ENCODE data around the gene EXOSC2. TPM values are rescaled to one million over a fixed set of nuclear protein-coding genes. Genes with fewer than 3 reads are reported as not detected.

Gene EXOSC2
- total RNA-seq, 1 experiment from 2014 or later: 71.5 TPM

DNA sequence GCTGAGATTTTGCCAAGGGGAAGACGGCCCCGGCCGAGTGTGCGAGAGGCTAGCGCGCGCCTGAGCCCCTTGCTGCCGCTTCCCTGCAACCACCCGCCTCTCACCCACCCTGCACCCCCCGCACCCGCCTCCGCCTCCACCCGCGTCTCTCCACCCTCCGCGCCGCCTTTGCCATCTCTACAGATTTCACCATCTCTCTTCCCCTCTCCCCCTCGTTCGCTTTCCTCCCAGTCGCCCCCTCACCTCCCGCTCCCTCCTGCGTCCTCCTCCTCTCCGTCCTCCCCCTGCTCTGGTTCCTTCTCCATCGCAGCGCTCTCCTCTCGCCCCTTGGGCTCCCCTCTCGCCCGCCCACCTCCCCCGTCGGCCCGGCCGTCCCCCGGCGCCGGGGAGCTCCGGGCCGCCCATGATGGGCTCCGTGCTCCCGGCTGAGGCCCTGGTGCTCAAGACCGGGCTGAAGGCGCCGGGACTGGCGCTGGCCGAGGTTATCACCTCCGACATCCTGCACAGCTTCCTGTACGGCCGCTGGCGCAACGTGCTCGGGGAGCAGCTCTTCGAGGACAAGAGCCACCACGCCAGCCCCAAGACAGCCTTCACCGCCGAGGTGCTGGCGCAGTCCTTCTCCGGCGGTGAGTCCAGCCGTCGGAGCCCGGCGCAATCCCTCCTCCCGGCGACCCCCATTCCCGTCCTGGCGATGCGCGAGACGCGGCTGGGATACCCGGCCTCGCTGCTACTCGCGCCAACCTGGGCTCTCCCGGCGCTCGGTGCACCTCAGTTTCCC is 29.1 kb upstream of the EXOSC2 start, which contains the start of gene PRDM12:
PRDM12 (plus strand) TSS at position 344 of the 778 bp plus-strand sequence; CDS start at position 404, 60 bp downstream.
- no peaks in the 10 kb centered on the region for H3K9me3 ChIP-seq (ENCODE audit: control insufficient read depth in 1 of 2, insufficient read depth in 1 of 2, low read depth in 1 of 2, low read length in 2 of 2)
- ChIA-PET CTCF (no interaction called here), POLR2A (no interaction called here), RAD21 (ENCODE audit: low non-redundant PET in 1 of 2, low total read pairs in 2 of 2, uncharacterized antibody in 2 of 2, unreplicated experiment in 2 of 2) (no interaction called here)
- no peaks in the 10 kb centered on the region; a peak in 1 of 4 replicates for H3K4me1 ChIP-seq (ENCODE audit: control insufficient read depth in 1 of 2, insufficient read depth in 2 of 2, low read length in 2 of 2)
- no peaks in the 10 kb centered on the region for H4K20me1 ChIP-seq (ENCODE audit: insufficient read depth)
- no peak within 1 kb of the TSS for H3K9ac ChIP-seq (ENCODE audit: low read length)
- H3K4me2 ChIP-seq (ENCODE audit: low read length): no peak within 1 kb of the TSS
- BruUV-seq (replicated peaks): no TSS peak
- H3K27me3 ChIP-seq (ENCODE audit: insufficient read depth, low read length): no peaks in the 10 kb centered on the region
- H3K27ac ChIP-seq (ENCODE audit: low read depth, low read length): no peak within 1 kb of the TSS
- no peak within 1 kb of the TSS for H2AFZ ChIP-seq (ENCODE audit: low read depth, low read length, poor library complexity, severe bottlenecking)
- H3K4me3 ChIP-seq (replicated peaks in 1 of 2; ENCODE audit: low read depth in 1 of 2, low read length in 2 of 2): no peak within 1 kb of the TSS
- ATAC-seq (no peak), DNase-seq (ENCODE audit: low read depth, low spot score) (no peak)
- H3K36me3 ChIP-seq (ENCODE audit: control insufficient read depth in 1 of 2, insufficient read depth in 2 of 2, low read length in 2 of 2): no peaks in the 10 kb centered on the region
- H3K79me2 ChIP-seq (ENCODE audit: insufficient read depth, low read length): no peaks in the 10 kb centered on the region
- no peak for TF ChIP-seq YY1 (IDR thresholded peaks at IDR 0.05; ENCODE audit: extremely low read depth, insufficient replicate concordance, low read depth, low read length)
- no peak for TF ChIP-seq EZH2phosphoT487 (IDR thresholded peaks at IDR 0.05; ENCODE audit: borderline replicate concordance)
- TF ChIP-seq ZFX (IDR thresholded peaks at IDR 0.05): no peak
- TF ChIP-seq, protein P1, sequence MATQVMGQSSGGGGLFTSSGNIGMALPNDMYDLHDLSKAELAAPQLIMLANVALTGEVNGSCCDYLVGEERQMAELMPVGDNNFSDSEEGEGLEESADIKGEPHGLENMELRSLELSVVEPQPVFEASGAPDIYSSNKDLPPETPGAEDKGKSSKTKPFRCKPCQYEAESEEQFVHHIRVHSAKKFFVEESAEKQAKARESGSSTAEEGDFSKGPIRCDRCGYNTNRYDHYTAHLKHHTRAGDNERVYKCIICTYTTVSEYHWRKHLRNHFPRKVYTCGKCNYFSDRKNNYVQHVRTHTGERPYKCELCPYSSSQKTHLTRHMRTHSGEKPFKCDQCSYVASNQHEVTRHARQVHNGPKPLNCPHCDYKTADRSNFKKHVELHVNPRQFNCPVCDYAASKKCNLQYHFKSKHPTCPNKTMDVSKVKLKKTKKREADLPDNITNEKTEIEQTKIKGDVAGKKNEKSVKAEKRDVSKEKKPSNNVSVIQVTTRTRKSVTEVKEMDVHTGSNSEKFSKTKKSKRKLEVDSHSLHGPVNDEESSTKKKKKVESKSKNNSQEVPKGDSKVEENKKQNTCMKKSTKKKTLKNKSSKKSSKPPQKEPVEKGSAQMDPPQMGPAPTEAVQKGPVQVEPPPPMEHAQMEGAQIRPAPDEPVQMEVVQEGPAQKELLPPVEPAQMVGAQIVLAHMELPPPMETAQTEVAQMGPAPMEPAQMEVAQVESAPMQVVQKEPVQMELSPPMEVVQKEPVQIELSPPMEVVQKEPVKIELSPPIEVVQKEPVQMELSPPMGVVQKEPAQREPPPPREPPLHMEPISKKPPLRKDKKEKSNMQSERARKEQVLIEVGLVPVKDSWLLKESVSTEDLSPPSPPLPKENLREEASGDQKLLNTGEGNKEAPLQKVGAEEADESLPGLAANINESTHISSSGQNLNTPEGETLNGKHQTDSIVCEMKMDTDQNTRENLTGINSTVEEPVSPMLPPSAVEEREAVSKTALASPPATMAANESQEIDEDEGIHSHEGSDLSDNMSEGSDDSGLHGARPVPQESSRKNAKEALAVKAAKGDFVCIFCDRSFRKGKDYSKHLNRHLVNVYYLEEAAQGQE (IDR thresholded peaks at IDR 0.05; ENCODE audit: low read depth): no peak
- TF ChIP-seq RAD21 (IDR thresholded peaks at IDR 0.05; ENCODE audit: low read depth): no peak
- no peak for TF ChIP-seq EZH2 (IDR thresholded peaks at IDR 0.05)
- TF ChIP-seq POLR2A (IDR thresholded peaks at IDR 0.05; ENCODE audit: borderline replicate concordance, extremely low read depth, insufficient read depth, insufficient read length): no peak
- TF ChIP-seq, protein P2, sequence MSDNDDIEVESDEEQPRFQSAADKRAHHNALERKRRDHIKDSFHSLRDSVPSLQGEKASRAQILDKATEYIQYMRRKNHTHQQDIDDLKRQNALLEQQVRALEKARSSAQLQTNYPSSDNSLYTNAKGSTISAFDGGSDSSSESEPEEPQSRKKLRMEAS (IDR thresholded peaks at IDR 0.05): no peak
- no peak for TF ChIP-seq SP1 (IDR thresholded peaks at IDR 0.05; ENCODE audit: low read depth)
- TF ChIP-seq FOSL1 (IDR thresholded peaks at IDR 0.05; ENCODE audit: low read depth): no peak
- TF ChIP-seq CBX3 (IDR thresholded peaks at IDR 0.05; ENCODE audit: low read depth): no peak
- no peak for TF ChIP-seq ZNF274 (IDR thresholded peaks at IDR 0.05; ENCODE audit: low read depth, low read length)
- no peak for TF ChIP-seq ELF1 (IDR thresholded peaks at IDR 0.05; ENCODE audit: borderline replicate concordance, low read depth)
- TF ChIP-seq, protein P3, sequence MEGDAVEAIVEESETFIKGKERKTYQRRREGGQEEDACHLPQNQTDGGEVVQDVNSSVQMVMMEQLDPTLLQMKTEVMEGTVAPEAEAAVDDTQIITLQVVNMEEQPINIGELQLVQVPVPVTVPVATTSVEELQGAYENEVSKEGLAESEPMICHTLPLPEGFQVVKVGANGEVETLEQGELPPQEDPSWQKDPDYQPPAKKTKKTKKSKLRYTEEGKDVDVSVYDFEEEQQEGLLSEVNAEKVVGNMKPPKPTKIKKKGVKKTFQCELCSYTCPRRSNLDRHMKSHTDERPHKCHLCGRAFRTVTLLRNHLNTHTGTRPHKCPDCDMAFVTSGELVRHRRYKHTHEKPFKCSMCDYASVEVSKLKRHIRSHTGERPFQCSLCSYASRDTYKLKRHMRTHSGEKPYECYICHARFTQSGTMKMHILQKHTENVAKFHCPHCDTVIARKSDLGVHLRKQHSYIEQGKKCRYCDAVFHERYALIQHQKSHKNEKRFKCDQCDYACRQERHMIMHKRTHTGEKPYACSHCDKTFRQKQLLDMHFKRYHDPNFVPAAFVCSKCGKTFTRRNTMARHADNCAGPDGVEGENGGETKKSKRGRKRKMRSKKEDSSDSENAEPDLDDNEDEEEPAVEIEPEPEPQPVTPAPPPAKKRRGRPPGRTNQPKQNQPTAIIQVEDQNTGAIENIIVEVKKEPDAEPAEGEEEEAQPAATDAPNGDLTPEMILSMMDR (IDR thresholded peaks at IDR 0.05 in 2 of 3, conservative IDR thresholded peaks at IDR 0.05 in 1 of 3; ENCODE audit: borderline replicate concordance in 1 of 3, insufficient read depth in 1 of 3, low read depth in 2 of 3, low read length in 2 of 3): no peak
- TF ChIP-seq TCF7L2 (IDR thresholded peaks at IDR 0.05; ENCODE audit: borderline replicate concordance, extremely low read depth, insufficient read depth, insufficient read length): no peak
- no peak for TF ChIP-seq JUND (IDR thresholded peaks at IDR 0.05)
- TF ChIP-seq, protein P4, sequence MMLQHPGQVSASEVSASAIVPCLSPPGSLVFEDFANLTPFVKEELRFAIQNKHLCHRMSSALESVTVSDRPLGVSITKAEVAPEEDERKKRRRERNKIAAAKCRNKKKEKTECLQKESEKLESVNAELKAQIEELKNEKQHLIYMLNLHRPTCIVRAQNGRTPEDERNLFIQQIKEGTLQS (IDR thresholded peaks at IDR 0.05): no peak
- no peak for TF ChIP-seq POLR2AphosphoS5 (IDR thresholded peaks at IDR 0.05; ENCODE audit: low read depth, low read length)
- no peak for TF ChIP-seq EGR1 (IDR thresholded peaks at IDR 0.05; ENCODE audit: low read depth)
- no peaks in the 10 kb centered on the region for H3K9me2 ChIP-seq (ENCODE audit: insufficient read depth)
- intact Hi-C loops (cut with micrococcal nuclease): no loop called here
